SKM-1 treated with dmso at 0.1 percent for 144 hours (cell line): Measurements from ENCODE around the gene USH1C.

ENCODE experiments used
- DNase-seq: peaks from one replicate; lab custom pipeline; 2025; ENCODE audit not compliant: unreplicated experiment; lab: John Stamatoyannopoulos, UW

USH1C gene

GRCh38 chr11:17550450-17551346 is 6.5 kb upstream of the USH1C start:
- DNase-seq: no peak

DNA sequence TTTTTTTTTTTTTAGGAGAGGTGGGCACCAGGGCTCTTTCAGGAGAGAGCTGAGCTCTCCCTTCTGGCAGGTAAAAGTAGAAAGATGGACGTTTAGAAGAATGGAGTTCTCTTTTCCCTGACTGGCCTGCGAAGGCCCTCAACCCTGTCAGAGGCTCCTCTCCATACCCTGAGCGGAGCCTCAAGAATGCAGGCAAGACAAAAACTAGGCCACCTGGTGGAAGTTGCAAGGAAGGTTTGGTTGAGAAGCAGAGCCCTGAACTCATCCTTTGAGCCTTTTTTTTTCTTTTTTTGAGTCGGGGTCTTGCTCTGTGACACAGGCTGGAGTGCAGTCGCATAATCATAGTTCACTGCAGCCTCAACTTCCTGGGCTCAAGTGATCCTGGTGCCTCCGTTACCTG is 4.2 kb upstream of the USH1C start:
- DNase-seq: no peak

GRCh38 chr11:17547932-17548331 is 3.7 kb upstream of the USH1C start:
- DNase-seq: no peak

GRCh38 chr11:17547051-17547577 is 2.9 kb upstream of the USH1C start, which contains the start of gene OTOG:
Gene OTOG, plus strand, starts transcription at chr11:17547259. Its CDS starts 114 bp downstream, at chr11:17547373.
- DNase-seq: no peak

GRCh38 chr11:17546240-17546639 is 2.0 kb upstream of the USH1C start:
- DNase-seq: no peak

GRCh38 chr11:17543574-17544180 is 539 bp downstream of the USH1C start:
- no peak for DNase-seq

GRCh38 chr11:17543041-17543440 is 1.2 kb downstream of the USH1C start:
- DNase-seq: no peak

DNA sequence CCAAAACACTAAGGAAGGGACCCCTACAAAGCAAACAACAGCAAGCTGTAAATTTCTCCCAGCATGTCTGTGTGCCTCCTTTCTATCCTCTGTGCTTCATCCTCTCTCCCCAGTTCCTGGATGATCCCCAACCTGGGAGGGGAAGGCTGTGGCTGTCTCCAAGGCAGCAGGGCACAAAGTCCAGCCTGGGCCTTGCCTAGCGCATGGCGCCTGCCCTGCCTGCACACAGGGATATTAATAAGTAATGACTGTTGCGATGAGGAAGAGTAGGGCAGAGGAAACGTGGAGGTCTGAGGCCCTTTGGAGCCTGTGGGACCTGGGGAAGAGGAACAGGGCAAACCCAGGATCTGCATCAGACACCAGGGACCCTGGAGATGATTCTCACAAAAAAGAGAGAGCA is 2.0 kb downstream of the USH1C start:
- DNase-seq: no peak

GRCh38 chr11:17541330-17541885 is 2.8 kb downstream of the USH1C start:
- DNase-seq: no peak

DNA sequence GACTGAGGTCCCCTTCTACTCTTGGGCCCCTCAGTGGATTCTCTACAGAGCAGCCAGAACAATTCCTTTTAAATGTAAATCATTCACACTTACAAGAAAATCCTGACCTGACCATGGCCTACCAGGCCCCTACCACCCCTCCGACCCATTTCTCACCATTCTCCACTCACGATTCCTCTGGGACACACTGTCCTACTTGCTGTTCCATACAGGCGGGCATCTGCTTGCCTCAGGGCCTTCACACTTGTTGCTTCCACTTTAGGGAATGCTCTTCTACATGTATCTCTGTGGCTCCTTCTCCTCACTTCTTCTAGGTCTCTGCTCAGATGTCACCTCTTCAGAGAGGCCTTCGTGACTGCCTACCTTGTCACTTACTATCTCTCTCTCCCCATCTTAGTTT is 3.4 kb downstream of the USH1C start:
- DNase-seq: no peak

DNA sequence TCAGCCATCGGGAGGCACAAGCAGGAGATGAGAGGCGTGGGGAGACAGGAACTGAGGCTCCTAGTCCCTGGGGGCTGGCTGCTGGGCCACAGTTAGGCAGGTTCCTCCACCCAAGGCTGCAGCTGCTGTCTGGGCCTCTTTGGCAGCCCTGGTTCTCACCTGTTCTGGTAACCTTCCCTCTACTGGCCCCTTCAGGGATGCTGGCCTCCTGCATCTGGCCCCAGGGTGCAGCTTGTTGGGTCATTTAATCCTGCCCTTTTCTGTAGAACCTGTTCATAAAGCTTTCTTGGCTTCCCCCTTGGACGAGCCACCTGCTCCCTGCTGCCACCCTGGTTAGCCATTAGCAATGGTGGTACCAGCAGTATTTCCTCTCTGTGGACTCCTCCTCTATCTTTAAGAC is 5.5 kb downstream of the USH1C start:
- no peak for DNase-seq

GRCh38 chr11:17538054-17538453 is 6.2 kb downstream of the USH1C start:
- DNase-seq: no peak

DNA sequence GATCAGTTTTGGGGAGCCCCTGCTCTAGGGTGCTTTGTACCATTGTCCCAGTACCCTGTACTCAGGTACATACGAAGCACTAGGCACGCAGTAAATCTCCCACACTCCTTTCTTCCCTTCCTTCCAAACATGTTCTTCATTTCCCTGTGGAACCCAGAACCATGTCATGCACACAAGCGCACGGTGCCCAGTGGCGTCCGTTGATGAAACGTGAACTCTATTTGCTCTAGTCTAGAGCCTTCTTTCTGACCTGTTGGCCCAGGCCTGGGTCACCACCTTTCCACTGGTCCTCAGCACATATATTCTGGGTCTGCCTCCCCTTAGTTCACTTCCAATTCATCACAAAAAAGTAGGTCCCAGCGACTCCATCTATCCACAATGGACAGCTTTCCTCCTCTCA is 7.0 kb downstream of the USH1C start:
- no peak for DNase-seq

- DNase-seq: no peak
These were observed 8.7 kb downstream of the USH1C start for GRCh38 chr11:17535488-17535887.

DNA sequence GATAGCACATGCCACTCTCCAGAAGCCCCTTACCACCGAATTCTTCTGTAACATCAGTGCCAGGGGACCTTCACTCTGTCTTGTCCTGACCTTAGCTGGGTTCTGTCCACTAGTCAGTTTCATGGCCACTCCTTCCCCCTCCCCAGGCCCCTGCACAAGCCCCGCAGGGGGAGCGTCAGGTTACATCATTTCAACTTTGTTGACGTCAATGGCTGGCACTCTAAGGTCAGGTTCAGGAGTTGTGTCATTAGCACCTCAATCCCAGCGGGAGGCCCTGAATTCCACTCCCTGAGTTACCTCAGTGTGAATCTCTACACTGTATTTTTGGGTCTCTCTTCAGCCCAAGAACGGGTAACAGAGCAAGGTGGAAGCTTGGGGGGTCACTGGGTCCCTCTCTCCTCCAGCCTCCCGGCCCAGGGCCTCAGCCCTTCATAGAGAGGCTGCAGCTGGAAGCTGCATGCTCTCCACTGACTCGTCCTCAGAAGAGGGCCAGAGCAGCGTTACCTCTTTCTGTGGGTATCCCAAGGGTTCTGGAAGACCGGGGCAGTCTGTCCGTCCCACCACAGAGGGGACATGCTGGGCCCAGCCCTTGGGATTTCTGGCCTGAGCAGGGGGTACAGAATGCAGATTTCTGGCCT is 10.3 kb downstream of the USH1C start:
- no peak for DNase-seq

- no peak for DNase-seq
These were observed 10.9 kb downstream of the USH1C start for GRCh38 chr11:17533341-17533740.

DNA sequence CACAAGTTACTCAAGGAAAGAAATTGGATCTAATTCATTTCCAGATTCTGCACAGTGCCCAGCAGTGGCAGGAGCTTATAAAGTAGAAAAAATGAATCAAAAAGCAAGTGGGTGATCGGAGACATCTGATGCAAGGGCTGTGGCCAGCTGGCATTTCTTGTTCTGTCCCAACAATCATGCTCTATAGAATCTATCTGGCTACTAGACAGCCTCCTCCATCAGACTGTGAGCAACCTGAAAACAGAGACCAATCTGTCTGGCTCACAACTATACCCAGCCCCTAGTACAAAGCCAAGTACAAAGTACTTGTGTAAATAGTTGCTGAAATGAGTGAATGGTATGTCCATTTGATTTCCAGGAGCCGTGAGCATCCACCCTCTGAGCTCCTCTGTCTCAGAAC is 11.4 kb downstream of the USH1C start:
- no peak for DNase-seq

GRCh38 chr11:17531636-17532113 is 12.5 kb downstream of the USH1C start:
- DNase-seq: no peak

- no peak for DNase-seq
These were observed 13.1 kb downstream of the USH1C start for GRCh38 chr11:17531071-17531600.

- no peak for DNase-seq
These were observed 14.4 kb downstream of the USH1C start for GRCh38 chr11:17529844-17530185.
